ENCODE results near the gene ERAP2.

- no peak for TF ChIP-seq CREB1 (IDR thresholded peaks at IDR 0.05; ENCODE audit: low read depth)
- TF ChIP-seq EP300 (IDR thresholded peaks at IDR 0.05; ENCODE audit: borderline replicate concordance), result no peak
- TF ChIP-seq FOXM1 (IDR thresholded peaks at IDR 0.05; ENCODE audit: borderline replicate concordance, low read depth), result no peak
- no peak for TF ChIP-seq ZBTB7A (IDR thresholded peaks at IDR 0.05; ENCODE audit: low read depth)
- TF ChIP-seq TAF1 (IDR thresholded peaks at IDR 0.05; ENCODE audit: low read depth), result no peak
- no peak for TF ChIP-seq MAX (IDR thresholded peaks at IDR 0.05)
- TF ChIP-seq CEBPB (IDR thresholded peaks at IDR 0.05), result no peak
- TF ChIP-seq REST (IDR thresholded peaks at IDR 0.05; ENCODE audit: low read depth), result no peak
- no peak for TF ChIP-seq YY1 (IDR thresholded peaks at IDR 0.05; ENCODE audit: low read depth)
- no peak for TF ChIP-seq EGR1 (IDR thresholded peaks at IDR 0.05)
- TF ChIP-seq RAD21 (IDR thresholded peaks at IDR 0.05; ENCODE audit: low read depth), result no peak
These were observed 64.3 kb downstream of the ERAP2 start for GRCh38 chr5:96940586-96940985.
